PC-9 (cell line): ENCODE results near the gene CAVIN1.
"Not testable (repeated sequence)": the region's sequence is repeated elsewhere in the genome, so short reads cannot be mapped to it uniquely, and the experiment has no call there.

Source experiments
- CTCF ChIP-seq: fragments of 200-600 bp; sonication (generic); conservative IDR thresholded peaks from 2 replicates; pipeline ENCODE4 v1.6.1; 2017; ENCODE audit warnings: mixed run types, antibody characterized with exemption, mild to moderate bottlenecking, moderate library complexity
- EZH2 ChIP-seq: fragments of 200-600 bp; sonication (generic); IDR thresholded peaks from 2 replicates; pipeline ENCODE4 v1.8.0; 2017; ENCODE audit warnings: antibody characterized with exemption, low read depth

- not testable (repeated sequence) for TF ChIP-seq CTCF, EZH2
Measured at GRCh38 chr17:42449176-42449575, 26.1 kb upstream of the CAVIN1 start.
